Tongue (tissue), 2 donors: ENCODE data around the gene TMEM123. TPM values are rescaled to one million over a fixed set of nuclear protein-coding genes. Genes with fewer than 3 reads are reported as not detected.

Source experiments
- DNase-seq: peaks from one replicate; pipeline ENCODE4 v3.0.0-alpha.2; 2015
- total RNA-seq: library from RNA; depleted of rRNA; stranded (reverse); fragments of >200 nt; gene quantifications from one replicate; pipeline ENCODE4 v1.2.3, GENCODE V29; 2014

Gene TMEM123
- total RNA-seq, 1 donor from 2014 or later: 156 TPM

GRCh38 chr11:102359372-102359771 lies 93.2 kb downstream of the TMEM123 start:
- DNase-seq: no peak

GRCh38 chr11:102357116-102357515 lies 95.4 kb downstream of the TMEM123 start:
- DNase-seq: no peak

- peak; percentile 70 for DNase-seq
These were observed 104.8 kb downstream of the TMEM123 start for GRCh38 chr11:102347462-102348370.

- DNase-seq: peak; percentile 98
These were observed 105.7 kb downstream of the TMEM123 start, which contains the start of gene BIRC2 for GRCh38 chr11:102346748-102347461. BIRC2 (plus strand) TSS chr11:102347214; CDS start chr11:102349855, 2,641 bp downstream.

GRCh38 chr11:102346456-102346747 lies 106.2 kb downstream of the TMEM123 start:
- DNase-seq: no peak

Other genes starting within 250 kb of the TMEM123 start
- 4.9 TPM for gene BIRC3, start 135.3 kb downstream of the TMEM123 start, total RNA-seq
- 71.7 TPM for gene BIRC2, start 105.6 kb downstream of the TMEM123 start, total RNA-seq
- gene MMP7, start 78.0 kb upstream of the TMEM123 start, total RNA-seq: 9.5 TPM
- gene MMP20, start 172.6 kb upstream of the TMEM123 start, total RNA-seq: not detected